ENCODE results near the gene NME3. TPM values are rescaled to one million over a fixed set of nuclear protein-coding genes. Genes with fewer than 3 reads are reported as not detected.

The NME3 gene
- polyA plus RNA-seq, 3 donors: 57.7 to 80.2 (median 74.7) TPM

GRCh38 chr16:1778200-1779179 lies 7.1 kb upstream of the NME3 start:
- Mint-ChIP-seq H3K4me1 (peaks cover 30% of the 10 kb centered on the region), H3K4me3 (no peak overlapping the region), H3K27me3 (ENCODE audit: low read depth in 3 of 3) (no peaks in the 10 kb centered on the region), H3K27ac (no peak overlapping the region), H3K36me3 (peaks cover 5 to 43% of the 10 kb centered on the region in 2 donors), H3K9me3 (no peaks in the 10 kb centered on the region)
- Histone ChIP-seq H3K4me2 (replicated peaks; ENCODE audit: extremely low read depth, low read length, poor library complexity, severe bottlenecking) (no peak overlapping the region), H3K4me3 (replicated peaks in 1 of 3; ENCODE audit: low read depth in 2 of 3, low read length in 3 of 3) (no peak overlapping the region), H3K9ac (ENCODE audit: insufficient read depth, low read length, poor library complexity, severe bottlenecking) (no peak overlapping the region), H3K36me3 (replicated peaks in 1 of 2; ENCODE audit: control insufficient read depth in 1 of 2, insufficient read depth in 2 of 2, low read length in 2 of 2) (peaks cover 39% of the 10 kb centered on the region in 2 donors), H2AFZ (ENCODE audit: insufficient read depth, low read depth, low read length, poor library complexity, severe bottlenecking) (no peak overlapping the region), H3K27ac (ENCODE audit: low read depth in 1 of 2, low read length in 2 of 2) (no peak overlapping the region), H4K20me1 (ENCODE audit: insufficient read depth, low read length) (peaks cover 85% of the 10 kb centered on the region), H3K79me2 (ENCODE audit: insufficient read depth, low read length) (peaks cover 50% of the 10 kb centered on the region), H3K9me3 (replicated peaks in 1 of 2; ENCODE audit: control insufficient read depth in 1 of 2, insufficient read depth in 1 of 2, low read length in 2 of 2) (no peaks in the 10 kb centered on the region), H3K4me1 (ENCODE audit: control insufficient read depth in 1 of 2, insufficient read depth in 2 of 2, low read length in 2 of 2) (peaks cover 29 to 42% of the 10 kb centered on the region in 2 donors), H3K27me3 (ENCODE audit: control insufficient read depth in 2 of 2, insufficient read depth in 2 of 2, low read length in 2 of 2) (no peaks in the 10 kb centered on the region)
- no peak for DNase-seq
- TF ChIP-seq, protein P1, sequence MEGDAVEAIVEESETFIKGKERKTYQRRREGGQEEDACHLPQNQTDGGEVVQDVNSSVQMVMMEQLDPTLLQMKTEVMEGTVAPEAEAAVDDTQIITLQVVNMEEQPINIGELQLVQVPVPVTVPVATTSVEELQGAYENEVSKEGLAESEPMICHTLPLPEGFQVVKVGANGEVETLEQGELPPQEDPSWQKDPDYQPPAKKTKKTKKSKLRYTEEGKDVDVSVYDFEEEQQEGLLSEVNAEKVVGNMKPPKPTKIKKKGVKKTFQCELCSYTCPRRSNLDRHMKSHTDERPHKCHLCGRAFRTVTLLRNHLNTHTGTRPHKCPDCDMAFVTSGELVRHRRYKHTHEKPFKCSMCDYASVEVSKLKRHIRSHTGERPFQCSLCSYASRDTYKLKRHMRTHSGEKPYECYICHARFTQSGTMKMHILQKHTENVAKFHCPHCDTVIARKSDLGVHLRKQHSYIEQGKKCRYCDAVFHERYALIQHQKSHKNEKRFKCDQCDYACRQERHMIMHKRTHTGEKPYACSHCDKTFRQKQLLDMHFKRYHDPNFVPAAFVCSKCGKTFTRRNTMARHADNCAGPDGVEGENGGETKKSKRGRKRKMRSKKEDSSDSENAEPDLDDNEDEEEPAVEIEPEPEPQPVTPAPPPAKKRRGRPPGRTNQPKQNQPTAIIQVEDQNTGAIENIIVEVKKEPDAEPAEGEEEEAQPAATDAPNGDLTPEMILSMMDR (IDR thresholded peaks at IDR 0.05): no peak
- WGBS (ENCODE audit: insufficient coverage): 92% methylated on average over 32 of the region's 34 CpGs
- intact Hi-C loops (cut with micrococcal nuclease): loop anchor here (10.0 kb wide), 3 partner anchors 74 to 304 kb away; partner anchors contain the start of genes CLCN7 (in 1 of the 2) and MAPK8IP3 (in 1 of the 2)

DNA sequence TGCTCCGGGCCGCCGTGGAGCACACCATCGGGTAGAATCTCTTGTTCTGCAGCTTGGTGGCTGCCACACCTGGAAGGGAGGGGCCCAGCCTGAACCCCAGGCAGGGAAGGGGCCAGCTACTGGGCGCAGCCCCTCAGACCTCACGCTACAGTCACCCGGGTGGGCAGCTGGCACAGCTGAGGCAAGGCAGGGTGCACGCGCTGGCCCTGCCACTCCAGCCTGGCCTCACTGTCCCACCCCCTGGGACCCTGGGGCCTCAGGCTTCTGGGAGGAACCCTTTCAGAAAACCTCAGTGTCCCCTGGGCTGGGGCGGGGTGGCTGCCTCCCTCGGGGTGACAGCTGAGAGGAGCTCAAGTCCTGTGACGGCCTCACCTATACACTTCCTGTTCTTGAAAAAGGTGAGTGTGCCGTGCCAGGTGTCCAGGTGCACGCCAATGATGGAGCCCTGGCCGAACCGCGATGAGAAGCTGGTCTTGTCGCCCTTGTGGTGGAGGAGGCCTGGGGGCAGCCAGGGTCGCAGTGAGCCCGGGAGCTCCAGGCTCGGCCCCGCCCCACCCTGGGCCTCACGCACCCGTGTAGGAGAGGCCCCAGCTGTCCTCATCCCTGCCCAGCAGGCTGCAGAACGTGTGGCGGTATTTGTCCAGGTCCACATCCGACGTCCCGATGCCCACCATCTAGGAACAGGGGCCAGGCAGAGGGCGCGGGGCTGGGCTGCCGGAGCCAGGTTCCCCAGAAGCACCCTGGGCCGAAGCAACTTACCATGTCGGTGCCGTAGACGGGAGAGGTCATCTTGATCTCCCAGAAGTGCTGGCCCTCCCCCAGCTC lies 6.2 kb upstream of the NME3 start:
- Histone ChIP-seq H4K20me1 (ENCODE audit: insufficient read depth, low read length) (peaks cover 88% of the 10 kb centered on the region), H3K4me2 (replicated peaks; ENCODE audit: extremely low read depth, low read length, poor library complexity, severe bottlenecking) (no peak overlapping the region), H3K4me3 (replicated peaks in 1 of 3; ENCODE audit: low read depth in 2 of 3, low read length in 3 of 3) (no peak overlapping the region), H3K79me2 (ENCODE audit: insufficient read depth, low read length) (peaks cover 51% of the 10 kb centered on the region), H3K27ac (ENCODE audit: low read depth in 1 of 2, low read length in 2 of 2) (no peak overlapping the region), H3K4me1 (ENCODE audit: control insufficient read depth in 1 of 2, insufficient read depth in 2 of 2, low read length in 2 of 2) (peaks cover 25 to 41% of the 10 kb centered on the region in 2 donors), H3K9me3 (replicated peaks in 1 of 2; ENCODE audit: control insufficient read depth in 1 of 2, insufficient read depth in 1 of 2, low read length in 2 of 2) (no peaks in the 10 kb centered on the region), H2AFZ (ENCODE audit: insufficient read depth, low read depth, low read length, poor library complexity, severe bottlenecking) (no peak overlapping the region), H3K9ac (ENCODE audit: insufficient read depth, low read length, poor library complexity, severe bottlenecking) (no peak overlapping the region), H3K36me3 (replicated peaks in 1 of 2; ENCODE audit: control insufficient read depth in 1 of 2, insufficient read depth in 2 of 2, low read length in 2 of 2) (peaks cover 39% of the 10 kb centered on the region in 2 donors), H3K27me3 (ENCODE audit: control insufficient read depth in 2 of 2, insufficient read depth in 2 of 2, low read length in 2 of 2) (no peaks in the 10 kb centered on the region)
- no peaks in the 10 kb centered on the region for H3K9me3 Mint-ChIP-seq
- TF ChIP-seq, protein P1 (IDR thresholded peaks at IDR 0.05): no peak
- intact Hi-C loops (cut with micrococcal nuclease): loop anchor here (10.0 kb wide), 3 partner anchors 73 to 303 kb away; partner anchors contain the start of genes CLCN7 (in 1 of the 2) and MAPK8IP3 (in 1 of the 2)
- H3K27ac Mint-ChIP-seq: no peak overlapping the region
- peaks cover 26% of the 10 kb centered on the region for H3K4me1 Mint-ChIP-seq
- peaks cover 5 to 43% of the 10 kb centered on the region in 2 donors for H3K36me3 Mint-ChIP-seq
- WGBS (ENCODE audit: insufficient coverage): 91% methylated on average over 36 of the region's 36 CpGs
- no peak overlapping the region for H3K4me3 Mint-ChIP-seq
- no peaks in the 10 kb centered on the region for H3K27me3 Mint-ChIP-seq (ENCODE audit: low read depth in 3 of 3)
- no peak for DNase-seq

All from CD14-positive monocyte (primary cell).